Activated CD4-positive, alpha-beta T cell treated with anti-CD3 and anti-CD28 coated beads, Interleukin-2, amount 50 U/mL, for 4 hours (primary cell): Measurements from ENCODE around the gene TMEM141.
"Not testable (repeated sequence)": the region's sequence is repeated elsewhere in the genome, so short reads cannot be mapped to it uniquely, and the experiment has no call there.

Source experiments
- DNase-seq, 2 experiments: peaks; one replicate each; pipeline ENCODE4 v3.0.0-alpha.2; 2020

The TMEM141 gene

GRCh38 chr9:136796238-136796774 lies 5.2 kb downstream of the TMEM141 start, which contains the start of gene CCDC183:
Gene CCDC183 (plus strand): TSS chr9:136796338. CDS start chr9:136796398, 60 bp downstream.
- no peak for DNase-seq

- DNase-seq: not testable (repeated sequence)
Measured at GRCh38 chr9:136796775-136797347, 5.7 kb downstream of the TMEM141 start.

GRCh38 chr9:136798708-136799078 lies 7.5 kb downstream of the TMEM141 start:
- DNase-seq: no peak

- no peak for DNase-seq
Measured at GRCh38 chr9:136799079-136799853, 8.1 kb downstream of the TMEM141 start.

- DNase-seq: peak; percentile 87
Measured at GRCh38 chr9:136799854-136800657, 8.9 kb downstream of the TMEM141 start.

GRCh38 chr9:136802321-136802720 lies 11.2 kb downstream of the TMEM141 start:
- no peak for DNase-seq

GRCh38 chr9:136803009-136803550 lies 11.9 kb downstream of the TMEM141 start:
- not testable (repeated sequence) for DNase-seq

GRCh38 chr9:136803551-136804508 lies 12.7 kb downstream of the TMEM141 start:
- no peak for DNase-seq

- no peak for DNase-seq
Measured at GRCh38 chr9:136804509-136805206, 13.5 kb downstream of the TMEM141 start.

GRCh38 chr9:136805207-136805740 lies 14.1 kb downstream of the TMEM141 start:
- DNase-seq: no peak

GRCh38 chr9:136806067-136806466 lies 14.9 kb downstream of the TMEM141 start:
- no peak for DNase-seq

GRCh38 chr9:136806631-136807201 lies 15.6 kb downstream of the TMEM141 start:
- no peak for DNase-seq

GRCh38 chr9:136807281-136808074 lies 16.3 kb downstream of the TMEM141 start, which contains the start of gene RABL6:
Gene RABL6 (plus strand): TSS chr9:136807948. CDS start chr9:136808197, 249 bp downstream.
- peak; percentile 68 to 72 for DNase-seq

- DNase-seq: peak; percentile 48 to 50
Measured at GRCh38 chr9:136808075-136808805, 17.1 kb downstream of the TMEM141 start.

GRCh38 chr9:136808806-136809158 lies 17.6 kb downstream of the TMEM141 start:
- DNase-seq: no peak

- DNase-seq: no peak
Measured at GRCh38 chr9:136814725-136815421, 23.7 kb downstream of the TMEM141 start.

- DNase-seq: no peak
Measured at GRCh38 chr9:136815422-136815782, 24.3 kb downstream of the TMEM141 start.
